ENCODE data around the gene CHMP4B. TPM values are rescaled to one million over a fixed set of nuclear protein-coding genes. Genes with fewer than 3 reads are reported as not detected.

CHMP4B gene
- 22.8 and 23.8 TPM in 2 replicates for total RNA-seq (2012; rRNA removed)

GRCh38 chr20:33810885-33811775 is at the start of gene CHMP4B:
Gene CHMP4B, plus strand, starts transcription at chr20:33811348. Its CDS starts 121 bp downstream, at chr20:33811469.
- peaks cover 12% of the 10 kb centered on the region for H3K4me1 ChIP-seq (ENCODE audit: control insufficient read depth, insufficient read depth, low read length)
- H3K4me2 ChIP-seq (ENCODE audit: low read length): peak within 1 kb of the TSS; percentile 97
- H3K9me3 ChIP-seq (replicated peaks; ENCODE audit: low read length): no peaks in the 10 kb centered on the region
- no peaks in the 10 kb centered on the region for H3K27me3 ChIP-seq (ENCODE audit: control insufficient read depth, insufficient read depth, low read length)
- peaks cover 4% of the 10 kb centered on the region for H3K36me3 ChIP-seq (ENCODE audit: insufficient read depth, low read length)
- H3K9ac ChIP-seq (ENCODE audit: low read depth, low read length): peak within 1 kb of the TSS; percentile 96
- peak within 1 kb of the TSS; percentile 81 for H3K4me3 ChIP-seq (ENCODE audit: low read length)

- H3K4me1 ChIP-seq (ENCODE audit: control insufficient read depth, insufficient read depth, low read length): no peaks in the 10 kb centered on the region
- no peak overlapping the region for H3K4me3 ChIP-seq (ENCODE audit: low read length)
- no peaks in the 10 kb centered on the region for H3K9me3 ChIP-seq (replicated peaks; ENCODE audit: low read length)
- no peaks in the 10 kb centered on the region for H3K27me3 ChIP-seq (ENCODE audit: control insufficient read depth, insufficient read depth, low read length)
- H3K9ac ChIP-seq (ENCODE audit: low read depth, low read length): no peak overlapping the region
- H3K36me3 ChIP-seq (ENCODE audit: insufficient read depth, low read length): peaks cover 14% of the 10 kb centered on the region
- H3K4me2 ChIP-seq (ENCODE audit: low read length): no peak overlapping the region
These were observed 49.4 kb upstream of the CHMP4B start for GRCh38 chr20:33761698-33762250.

- Histone ChIP-seq H3K9me3 (replicated peaks; ENCODE audit: low read length) (no peaks in the 10 kb centered on the region), H3K4me1 (ENCODE audit: control insufficient read depth, insufficient read depth, low read length) (no peaks in the 10 kb centered on the region), H3K27me3 (ENCODE audit: control insufficient read depth, insufficient read depth, low read length) (no peaks in the 10 kb centered on the region), H3K36me3 (ENCODE audit: insufficient read depth, low read length) (peaks cover 12% of the 10 kb centered on the region), H3K4me2 (ENCODE audit: low read length) (no peak overlapping the region), H3K9ac (ENCODE audit: low read depth, low read length) (no peak overlapping the region), H3K4me3 (ENCODE audit: low read length) (no peak overlapping the region)
These were observed 46.0 kb upstream of the CHMP4B start for GRCh38 chr20:33765099-33765498.

GRCh38 chr20:33765592-33765991 is 45.6 kb upstream of the CHMP4B start:
- Histone ChIP-seq H3K36me3 (ENCODE audit: insufficient read depth, low read length) (peaks cover 12% of the 10 kb centered on the region), H3K27me3 (ENCODE audit: control insufficient read depth, insufficient read depth, low read length) (no peaks in the 10 kb centered on the region), H3K9me3 (replicated peaks; ENCODE audit: low read length) (no peaks in the 10 kb centered on the region), H3K4me1 (ENCODE audit: control insufficient read depth, insufficient read depth, low read length) (no peaks in the 10 kb centered on the region), H3K4me2 (ENCODE audit: low read length) (no peak overlapping the region), H3K9ac (ENCODE audit: low read depth, low read length) (no peak overlapping the region), H3K4me3 (ENCODE audit: low read length) (no peak overlapping the region)

- no peak overlapping the region for H3K9ac ChIP-seq (ENCODE audit: low read depth, low read length)
- H3K4me1 ChIP-seq (ENCODE audit: control insufficient read depth, insufficient read depth, low read length): no peaks in the 10 kb centered on the region
- H3K36me3 ChIP-seq (ENCODE audit: insufficient read depth, low read length): peaks cover 12% of the 10 kb centered on the region
- no peaks in the 10 kb centered on the region for H3K27me3 ChIP-seq (ENCODE audit: control insufficient read depth, insufficient read depth, low read length)
- H3K4me2 ChIP-seq (ENCODE audit: low read length): no peak overlapping the region
- no peak overlapping the region for H3K4me3 ChIP-seq (ENCODE audit: low read length)
- H3K9me3 ChIP-seq (replicated peaks; ENCODE audit: low read length): no peaks in the 10 kb centered on the region
These were observed 44.5 kb upstream of the CHMP4B start for GRCh38 chr20:33766686-33767085.

GRCh38 chr20:33767777-33768138 is 43.4 kb upstream of the CHMP4B start:
- Histone ChIP-seq H3K4me1 (ENCODE audit: control insufficient read depth, insufficient read depth, low read length) (no peaks in the 10 kb centered on the region), H3K27me3 (ENCODE audit: control insufficient read depth, insufficient read depth, low read length) (no peaks in the 10 kb centered on the region), H3K36me3 (ENCODE audit: insufficient read depth, low read length) (peaks cover 12% of the 10 kb centered on the region), H3K4me3 (ENCODE audit: low read length) (no peak overlapping the region), H3K9me3 (replicated peaks; ENCODE audit: low read length) (no peaks in the 10 kb centered on the region), H3K9ac (ENCODE audit: low read depth, low read length) (no peak overlapping the region), H3K4me2 (ENCODE audit: low read length) (no peak overlapping the region)

GRCh38 chr20:33769043-33769442 is 42.1 kb upstream of the CHMP4B start:
- H3K27me3 ChIP-seq (ENCODE audit: control insufficient read depth, insufficient read depth, low read length): no peaks in the 10 kb centered on the region
- H3K9me3 ChIP-seq (replicated peaks; ENCODE audit: low read length): no peaks in the 10 kb centered on the region
- no peak overlapping the region for H3K9ac ChIP-seq (ENCODE audit: low read depth, low read length)
- no peak overlapping the region for H3K4me3 ChIP-seq (ENCODE audit: low read length)
- peaks cover 12% of the 10 kb centered on the region for H3K36me3 ChIP-seq (ENCODE audit: insufficient read depth, low read length)
- no peaks in the 10 kb centered on the region for H3K4me1 ChIP-seq (ENCODE audit: control insufficient read depth, insufficient read depth, low read length)
- H3K4me2 ChIP-seq (ENCODE audit: low read length): no peak overlapping the region

- Histone ChIP-seq H3K4me1 (ENCODE audit: control insufficient read depth, insufficient read depth, low read length) (no peaks in the 10 kb centered on the region), H3K27me3 (ENCODE audit: control insufficient read depth, insufficient read depth, low read length) (no peaks in the 10 kb centered on the region), H3K36me3 (ENCODE audit: insufficient read depth, low read length) (peaks cover 12% of the 10 kb centered on the region), H3K4me2 (ENCODE audit: low read length) (no peak overlapping the region), H3K9ac (ENCODE audit: low read depth, low read length) (no peak overlapping the region), H3K9me3 (replicated peaks; ENCODE audit: low read length) (no peaks in the 10 kb centered on the region), H3K4me3 (ENCODE audit: low read length) (no peak overlapping the region)
These were observed 41.1 kb upstream of the CHMP4B start for GRCh38 chr20:33770005-33770404.

GRCh38 chr20:33771938-33772337 is 39.2 kb upstream of the CHMP4B start:
- no peaks in the 10 kb centered on the region for H3K4me1 ChIP-seq (ENCODE audit: control insufficient read depth, insufficient read depth, low read length)
- no peak overlapping the region for H3K4me3 ChIP-seq (ENCODE audit: low read length)
- peaks cover 6% of the 10 kb centered on the region for H3K36me3 ChIP-seq (ENCODE audit: insufficient read depth, low read length)
- H3K4me2 ChIP-seq (ENCODE audit: low read length): no peak overlapping the region
- no peaks in the 10 kb centered on the region for H3K9me3 ChIP-seq (replicated peaks; ENCODE audit: low read length)
- no peaks in the 10 kb centered on the region for H3K27me3 ChIP-seq (ENCODE audit: control insufficient read depth, insufficient read depth, low read length)
- H3K9ac ChIP-seq (ENCODE audit: low read depth, low read length): no peak overlapping the region

GRCh38 chr20:33772439-33772838 is 38.7 kb upstream of the CHMP4B start:
- Histone ChIP-seq H3K4me3 (ENCODE audit: low read length) (no peak overlapping the region), H3K4me1 (ENCODE audit: control insufficient read depth, insufficient read depth, low read length) (no peaks in the 10 kb centered on the region), H3K9ac (ENCODE audit: low read depth, low read length) (no peak overlapping the region), H3K27me3 (ENCODE audit: control insufficient read depth, insufficient read depth, low read length) (no peaks in the 10 kb centered on the region), H3K9me3 (replicated peaks; ENCODE audit: low read length) (no peaks in the 10 kb centered on the region), H3K4me2 (ENCODE audit: low read length) (no peak overlapping the region), H3K36me3 (ENCODE audit: insufficient read depth, low read length) (peaks cover 5% of the 10 kb centered on the region)

GRCh38 chr20:33773412-33774089 is 37.6 kb upstream of the CHMP4B start:
- H3K9ac ChIP-seq (ENCODE audit: low read depth, low read length): no peak overlapping the region
- H3K36me3 ChIP-seq (ENCODE audit: insufficient read depth, low read length): no peaks in the 10 kb centered on the region
- no peaks in the 10 kb centered on the region for H3K9me3 ChIP-seq (replicated peaks; ENCODE audit: low read length)
- no peaks in the 10 kb centered on the region for H3K27me3 ChIP-seq (ENCODE audit: control insufficient read depth, insufficient read depth, low read length)
- no peak overlapping the region for H3K4me2 ChIP-seq (ENCODE audit: low read length)
- H3K4me3 ChIP-seq (ENCODE audit: low read length): no peak overlapping the region
- no peaks in the 10 kb centered on the region for H3K4me1 ChIP-seq (ENCODE audit: control insufficient read depth, insufficient read depth, low read length)
